OCI-LY7 (cell line): ENCODE data around the gene TSPAN12. TPM values are rescaled to one million over a fixed set of nuclear protein-coding genes. Genes with fewer than 3 reads are reported as not detected.

Source experiments
- BruUV-seq: library from RNA; stranded (reverse); fragments of 400-500 nt; replicated peaks from 2 replicates; lab custom pipeline; 2021; lab: Mats Ljungman, UMichigan
- CTCF ChIA-PET: fragments of 300-600 bp; sonication (Branson Sonifier 250); formaldehyde crosslinking; loops from one replicate; lab custom pipeline; 2022; ENCODE audit warnings: antibody characterized with exemption; ENCODE audit not compliant: unreplicated experiment; lab: Charles Lee
- POLR2A ChIA-PET: fragments of 300-600 bp; sonication (Branson Sonifier 250); formaldehyde crosslinking; loops from one replicate; lab custom pipeline; 2022; ENCODE audit warnings: antibody characterized with exemption; lab: Charles Lee
- DNase-seq: peaks from one replicate; pipeline ENCODE4 v3.0.0-alpha.2; 2015; ENCODE audit warnings: low spot score
- H2AFZ ChIP-seq: fragments of 200-600 bp; sonication (generic), shearing (Covaris generic); 2 replicates; pipeline ENCODE4 v1.6.1; 2014; ENCODE audit warnings: mild to moderate bottlenecking, antibody characterized with exemption, low read length, moderate library complexity
- H3K27ac ChIP-seq: fragments of 200-600 bp; sonication (generic); 2 replicates; pipeline ENCODE4 v1.5.1; 2014; ENCODE audit warnings: mixed run types, low read depth, mild to moderate bottlenecking, moderate library complexity, low read length, inconsistent platforms; ENCODE audit not compliant: poor library complexity, severe bottlenecking
- H3K36me3 ChIP-seq: fragments of 200-600 bp; sonication (generic); 2 replicates; pipeline ENCODE4 v1.6.1; 2014; ENCODE audit warnings: mild to moderate bottlenecking, antibody characterized with exemption, low read length, moderate library complexity, mixed read lengths; ENCODE audit not compliant: insufficient read depth
- H3K4me1 ChIP-seq: fragments of 200-600 bp; sonication (generic); 2 replicates; pipeline ENCODE4 v1.5.1; 2014; ENCODE audit warnings: mild to moderate bottlenecking, low read length; ENCODE audit not compliant: insufficient read depth, poor library complexity, severe bottlenecking
- H3K4me2 ChIP-seq: fragments of 200-600 bp; sonication (generic); 2 replicates; pipeline ENCODE4 v1.6.1; 2014; ENCODE audit warnings: mild to moderate bottlenecking, low read length
- H3K4me3 ChIP-seq: fragments of 200-600 bp; sonication (generic); 2 replicates; pipeline ENCODE4 v1.5.1; 2014; ENCODE audit warnings: mild to moderate bottlenecking, low read depth, low read length; ENCODE audit not compliant: poor library complexity, severe bottlenecking
- H3K79me2 ChIP-seq: fragments of 200-600 bp; sonication (generic); 2 replicates; pipeline ENCODE4 v1.6.1; 2016; ENCODE audit warnings: low read depth, mild to moderate bottlenecking, low read length, moderate library complexity, mixed read lengths; ENCODE audit not compliant: insufficient read depth
- H3K9me2 ChIP-seq: fragments of 200-600 bp; sonication (generic); 2 replicates; pipeline ENCODE4 v1.6.1; 2016; ENCODE audit warnings: mild to moderate bottlenecking, low read length, mixed read lengths; ENCODE audit not compliant: insufficient read depth
- H3K9me3 ChIP-seq: fragments of 200-600 bp; sonication (generic); 2 replicates; pipeline ENCODE4 v1.6.1; 2014; ENCODE audit warnings: mild to moderate bottlenecking, mixed run types, low read length, mixed read lengths
- H4K20me1 ChIP-seq: fragments of 200-600 bp; sonication (generic); 2 replicates; pipeline ENCODE4 v1.6.1; 2014; ENCODE audit warnings: mild to moderate bottlenecking, antibody characterized with exemption, low read length, moderate library complexity, mixed read lengths; ENCODE audit not compliant: insufficient read depth
- CTCF ChIP-seq: fragments of 200-600 bp; sonication (generic); conservative IDR thresholded peaks from 2 replicates; pipeline ENCODE4 v1.5.1; 2014; ENCODE audit warnings: mild to moderate bottlenecking, antibody characterized with exemption, low read length, moderate library complexity, mixed read lengths
- EZH2phosphoT487 ChIP-seq: fragments of 200-600 bp; sonication (generic); IDR thresholded peaks from 2 replicates; pipeline ENCODE4 v1.6.1; 2018; ENCODE audit warnings: low read depth, borderline replicate concordance, mild to moderate bottlenecking, mixed run types, antibody characterized with exemption, low read length, moderate library complexity, mixed read lengths
- intact Hi-C: fragments of 100-400 bp; cut with micrococcal nuclease; formaldehyde crosslinking; loops from one replicate; pipeline ENCODE4 v1.10.0; 2022; ENCODE audit not compliant: unreplicated experiment
- total RNA-seq, 2 experiments: library from RNA; depleted of rRNA in 1 of 2; stranded (reverse); fragments of >200 nt in 1 of 2; shearing (Covaris generic) in 1 of 2; gene quantifications; 2 replicates each; pipeline ENCODE4 v1.2.3, GENCODE V29; 2014 to 2022

TSPAN12 gene
- total RNA-seq, 2 experiments from 2014 or later, result not detected

GRCh38 chr7:120860156-120860555 lies 2.2 kb upstream of the TSPAN12 start:
- no TSS peak for BruUV-seq
- no peaks in the 10 kb centered on the region for H3K79me2 ChIP-seq
- H3K9me2 ChIP-seq, result no peaks in the 10 kb centered on the region
- H4K20me1 ChIP-seq, result no peaks in the 10 kb centered on the region
- no peaks in the 10 kb centered on the region for H3K36me3 ChIP-seq
- H3K9me3 ChIP-seq, result no peaks in the 10 kb centered on the region
- DNase-seq, result no peak
- no peak for TF ChIP-seq CTCF
- no peak for TF ChIP-seq EZH2phosphoT487
- intact Hi-C loops, result no loop called here
- CTCF ChIA-PET, result no interaction called here
- H3K4me3 ChIP-seq, result no peak overlapping the region
- no peaks in the 10 kb centered on the region for H3K4me1 ChIP-seq
- H3K4me2 ChIP-seq, result no peak overlapping the region
- no peak overlapping the region for H2AFZ ChIP-seq
- POLR2A ChIA-PET, result interaction anchor here (1.0 to 1.3 kb wide), 2 partner anchors 12 to 41 kb away, joined by 3 read pairs; no protein-coding TSS in a partner anchor
- no peak overlapping the region for H3K27ac ChIP-seq

DNA sequence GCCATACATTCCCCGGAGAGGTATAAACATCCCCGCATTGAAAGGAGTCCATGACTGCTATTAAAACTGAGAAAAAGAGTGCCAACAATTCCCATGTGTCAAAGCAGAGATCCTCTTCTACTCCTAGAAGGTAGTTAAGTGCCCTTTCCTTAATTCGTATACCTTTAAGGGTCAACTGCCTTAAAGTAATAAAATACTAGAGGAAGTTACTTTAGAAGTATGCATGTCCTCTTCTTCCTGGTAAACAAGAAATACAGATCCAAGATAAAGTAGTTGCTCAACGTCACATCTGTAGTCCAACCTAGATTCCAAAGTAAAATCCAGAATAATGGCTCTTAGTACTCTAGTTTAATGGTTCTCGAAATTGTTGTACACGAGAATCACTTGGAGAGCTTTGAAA lies 1.5 kb upstream of the TSPAN12 start:
- Histone ChIP-seq H3K27ac (no peak overlapping the region), H3K4me3 (no peak overlapping the region), H3K4me2 (no peak overlapping the region), H4K20me1 (no peaks in the 10 kb centered on the region), H2AFZ (no peak overlapping the region), H3K36me3 (no peaks in the 10 kb centered on the region), H3K9me3 (no peaks in the 10 kb centered on the region), H3K9me2 (no peaks in the 10 kb centered on the region), H3K4me1 (no peaks in the 10 kb centered on the region), H3K79me2 (no peaks in the 10 kb centered on the region)
- no peak for TF ChIP-seq EZH2phosphoT487
- no peak for TF ChIP-seq CTCF
- intact Hi-C loops, result no loop called here
- CTCF ChIA-PET, result no interaction called here
- no peak for DNase-seq
- no TSS peak for BruUV-seq
- POLR2A ChIA-PET, result interaction anchor here (1.0 kb wide), 1 partner anchor 40 kb away, joined by 3 read pairs; no protein-coding TSS in a partner anchor

- no peak for DNase-seq
- Histone ChIP-seq H3K27ac (no peak overlapping the region), H2AFZ (no peak overlapping the region), H3K9me3 (no peaks in the 10 kb centered on the region), H4K20me1 (no peaks in the 10 kb centered on the region), H3K9me2 (no peaks in the 10 kb centered on the region), H3K4me3 (no peak overlapping the region), H3K36me3 (no peaks in the 10 kb centered on the region), H3K79me2 (no peaks in the 10 kb centered on the region), H3K4me2 (peak overlapping the region; percentile 42; the same call in 1 of the 2 replicates), H3K4me1 (no peaks in the 10 kb centered on the region)
- intact Hi-C loops, result no loop called here
- TF ChIP-seq EZH2phosphoT487 (no peak), CTCF (no peak)
- POLR2A ChIA-PET, result interaction anchor here (0.6 kb wide), 1 partner anchor 1476 kb away, joined by 4 read pairs; no protein-coding TSS in a partner anchor
- BruUV-seq, result no TSS peak
- CTCF ChIA-PET, result no interaction called here
Measured at GRCh38 chr7:120856621-120857352, 1.2 kb downstream of the TSPAN12 start.
